K562 (cell line): Measurements from ENCODE around the gene KCNJ15. TPM values are rescaled to one million over a fixed set of nuclear protein-coding genes. Genes with fewer than 3 reads are reported as not detected.

Experiments
- ATAC-seq: fragments of 200-7000 bp; cut with Tn5 transposase; 3 replicates; pipeline ENCODE4 v1.9.1; 2020; ENCODE audit warnings: moderate library complexity
- BruUV-seq: library from RNA; stranded (reverse); fragments of 400-500 nt; replicated peaks from 2 replicates; lab custom pipeline; 2021; lab: Mats Ljungman, UMichigan
- CTCF ChIA-PET: fragments of 300-600 bp; formaldehyde crosslinking; extraction: SDS; loops from one replicate; lab custom pipeline; 2021; ENCODE audit warnings: low intra/inter-chr PET ratio; lab: Yijun Ruan, JAX
- POLR2A ChIA-PET: fragments of 300-600, 350-650 bp; sonication (Branson Sonifier 250); formaldehyde crosslinking; extraction: SDS; loops from one replicate; lab custom pipeline; 2021; ENCODE audit warnings: antibody characterized with exemption, inconsistent platforms; lab: Yijun Ruan, JAX
- DNase-seq, 4 experiments: peaks; one replicate each; pipeline versions ENCODE4 v3.0.0 to v3.0.0-alpha.2; 2011 to 2018; ENCODE audit warnings: low spot score in 3 of 4, mixed read lengths in 3 of 4; ENCODE audit errors: extremely low read depth in 1 of 4
- FAIRE-seq: peaks from 2 replicates; lab custom pipeline; 2011; peaks lifted over from hg19 to GRCh38; lab: Jason Lieb, UNC
- H2AFZ ChIP-seq: 2 replicates; pipeline ENCODE4 v1.6.0; 2011; ENCODE audit warnings: low read depth, low read length, control low read depth, inconsistent platforms
- H3K27ac ChIP-seq: fragments of 200-600 bp; 3 replicates; pipeline ENCODE4 v1.8.0; 2011; ENCODE audit warnings: low read depth, mild to moderate bottlenecking, control low read depth, inconsistent platforms, low read length, moderate library complexity, mixed read lengths; ENCODE audit errors: extremely low read depth
- H3K27me3 ChIP-seq, 2 experiments: fragments of 300-600 bp in 1 of 2; 2 replicates in 1 of 2; 3 replicates in 1 of 2; pipeline versions ENCODE4 v1.6.0 to v1.8.0; 2011; ENCODE audit warnings: inconsistent platforms in 2 of 2, low read length in 2 of 2, mild to moderate bottlenecking in 1 of 2, mixed read lengths in 1 of 2, moderate library complexity in 1 of 2; ENCODE audit not compliant: control insufficient read depth in 2 of 2, insufficient read depth in 2 of 2
- H3K36me3 ChIP-seq: fragments of 300-600 bp; 3 replicates; pipeline ENCODE4 v1.8.0; 2011; ENCODE audit warnings: mild to moderate bottlenecking, low read length, inconsistent platforms; ENCODE audit not compliant: control insufficient read depth, insufficient read depth
- H3K4me1 ChIP-seq, 2 experiments: fragments of 200-600 bp in 1 of 2; replicated peaks in 1 of 2; 2 replicates in 1 of 2; 3 replicates in 1 of 2; pipeline versions ENCODE4 v1.5.1 to v1.8.0; 2011; ENCODE audit warnings: inconsistent platforms in 2 of 2, low read length in 2 of 2, mild to moderate bottlenecking in 1 of 2, mixed read lengths in 1 of 2, moderate library complexity in 1 of 2; ENCODE audit not compliant: control insufficient read depth in 2 of 2, insufficient read depth in 2 of 2
- H3K4me2 ChIP-seq: 2 replicates; pipeline ENCODE4 v1.6.1; 2011; ENCODE audit warnings: low read length, control low read depth, inconsistent platforms, mixed read lengths; ENCODE audit not compliant: insufficient read depth
- H3K4me3 ChIP-seq: fragments of 200-600 bp; sonication (generic), shearing (Covaris generic); 2 replicates; pipeline ENCODE4 v1.5.1; 2016; ENCODE audit warnings: control low read depth, inconsistent platforms
- H3K79me2 ChIP-seq: fragments of 200-600 bp; 3 replicates; pipeline ENCODE4 v1.8.0; 2011; ENCODE audit warnings: low read length, inconsistent platforms; ENCODE audit not compliant: control insufficient read depth, insufficient read depth
- H3K9ac ChIP-seq, 2 experiments: 2 replicates each; pipeline versions ENCODE4 v1.6.0 to v1.6.1; 2011; ENCODE audit warnings: low read depth in 2 of 2, low read length in 2 of 2, control low read depth in 1 of 2, inconsistent platforms in 1 of 2, mild to moderate bottlenecking in 1 of 2, mixed read lengths in 1 of 2; ENCODE audit not compliant: insufficient read depth in 1 of 2
- H3K9me1 ChIP-seq: one replicate; pipeline ENCODE4 v1.6.0; 2011; ENCODE audit warnings: inconsistent platforms, mild to moderate bottlenecking, low read length, moderate library complexity; ENCODE audit not compliant: control insufficient read depth, insufficient read depth
- H3K9me3 ChIP-seq: replicated peaks from 2 replicates; pipeline ENCODE4 v1.5.1; 2011; ENCODE audit warnings: low read depth, low read length, inconsistent platforms; ENCODE audit not compliant: control insufficient read depth, insufficient read depth
- H4K20me1 ChIP-seq: replicated peaks from 2 replicates; pipeline ENCODE4 v1.6.1; 2011; ENCODE audit warnings: low read length, inconsistent platforms, mixed read lengths; ENCODE audit not compliant: control insufficient read depth, insufficient read depth
- HMBOX1 ChIP-seq: sonication (generic); IDR thresholded peaks from 2 replicates; pipeline ENCODE4 v1.6.1; 2016
- HMGN3 ChIP-seq: IDR thresholded peaks from 2 replicates; pipeline ENCODE4 v1.6.1; 2011; ENCODE audit warnings: borderline replicate concordance, low read depth, mild to moderate bottlenecking, mixed read lengths, low read length; ENCODE audit not compliant: insufficient read length; ENCODE audit errors: extremely low read depth
- JUN ChIP-seq, 2 experiments: sonication (generic) in 1 of 2; formaldehyde crosslinking in 1 of 2; IDR thresholded peaks; 2 replicates each; pipeline versions ENCODE4 v1.6.1 to v1.8.0; 2012 to 2022; ENCODE audit warnings: borderline replicate concordance in 2 of 2, mild to moderate bottlenecking in 2 of 2, improper control_type of control experiment in 1 of 2, low read depth in 1 of 2, low read length in 1 of 2, missing genetic modification reagents in 1 of 2
- RCOR1 ChIP-seq, 2 experiments: IDR thresholded peaks; 2 replicates each; pipeline ENCODE4 v1.6.1; 2012; ENCODE audit warnings: low read depth in 2 of 2, low read length in 2 of 2, borderline replicate concordance in 1 of 2, improper control_type of control experiment in 1 of 2
- SRF ChIP-seq, 2 experiments: fragments of 250-450, 450-650 bp in 1 of 2; sonication (Bioruptor Pico) in 1 of 2; sonication (generic) in 1 of 2; formaldehyde crosslinking; IDR thresholded peaks; 2 replicates each; pipeline versions ENCODE4 v1.5.0 to v1.5.1; 2020 to 2022; ENCODE audit warnings: mild to moderate bottlenecking in 1 of 2, missing genetic modification reagents in 1 of 2
- TAF9B ChIP-seq: fragments of 450-650 bp; IDR thresholded peaks from 2 replicates; pipeline ENCODE4 v1.6.1; 2018; ENCODE audit warnings: mild to moderate bottlenecking; ENCODE audit not compliant: partially characterized antibody
- ZNF717 ChIP-seq: fragments of 250-450 bp; sonication (Bioruptor Pico); IDR thresholded peaks from 2 replicates; pipeline ENCODE4 v1.5.0; 2021
- WGBS: fragments of 100-300 bp; shearing (Covaris generic); methylation state at CpG from one replicate; pipeline ENCODE4 v1.1.6; 2016; ENCODE audit warnings: low coverage, mixed read lengths; ENCODE audit not compliant: insufficient coverage; ENCODE audit errors: missing lambda C conversion rate; 5-methylcytosine and 5-hydroxymethylcytosine counted together
- in situ Hi-C: fragments of 300-500 bp; cut with MboI; formaldehyde crosslinking; loops from 4 replicates; pipeline ENCODE4 v1.15.0; 2018; ENCODE audit warnings: inconsistent platforms, mixed read lengths
- intact Hi-C: fragments of 100-400 bp; cut with micrococcal nuclease; formaldehyde crosslinking; loops from 2 replicates; pipeline ENCODE4 v1.14.2; 2022
- polyA plus RNA-seq, 8 experiments: library from polyadenylated mRNA; depleted of rRNA in 4 of 8; stranded (reverse) in 5 of 8; unstranded in 3 of 8; fragments of >200 nt; fragmentation: Nextera tagmentation in 2 of 8; fragmentation: Illumina TruSeq in 1 of 8; extraction: Ambion mirVana in 2 of 8; extraction: Trizol in 1 of 8; gene quantifications; 2 replicates each; pipeline versions ENCODE4 v1.2.1 to v1.2.3, GENCODE V29; 2011 to 2014; ENCODE audit warnings: inconsistent platforms in 1 of 8, missing spikeins in 1 of 8
- total RNA-seq, 7 experiments: library from RNA; depleted of rRNA in 6 of 7; stranded (reverse); fragments of >200 nt in 6 of 7; fragmentation: Illumina TruSeq in 2 of 7; extraction: Trizol in 2 of 7; gene quantifications; 2 replicates each; pipeline versions ENCODE4 v1.2.1 to v1.2.3, GENCODE V29; 2011 to 2021; ENCODE audit warnings: low replicate concordance in 1 of 7

KCNJ15 gene
- total and polyA plus RNA-seq, 9 of the 15 experiments (the other 6 are each of a cell fraction or from before 2014, with no cell fraction given), result 0.20 to 3.0 (median 0.72) TPM; not detected in 1

GRCh38 chr21:38297194-38297631 lies 40.4 kb downstream of the KCNJ15 start:
- H4K20me1 ChIP-seq, result no peaks in the 10 kb centered on the region
- no peaks in the 10 kb centered on the region for H3K79me2 ChIP-seq
- H3K4me2 ChIP-seq, result no peak overlapping the region
- no peak for DNase-seq
- no peak for TF ChIP-seq TAF9B
- TF ChIP-seq RCOR1 (IDR thresholded peaks at IDR 0.05; ENCODE audit: borderline replicate concordance in 1 of 2, low read depth in 2 of 2, low read length in 2 of 2), result no peak
- no peak for TF ChIP-seq ZNF717 (CRISPR knock-in tag)
- TF ChIP-seq HMBOX1, result no peak
- no peak for TF ChIP-seq JUN (IDR thresholded peaks at IDR 0.05; ENCODE audit: borderline replicate concordance, low read depth, low read length)
- no peak for TF ChIP-seq JUN (CRISPR knock-in tag; IDR thresholded peaks at IDR 0.05; ENCODE audit: borderline replicate concordance)
- TF ChIP-seq SRF (CRISPR knock-in tag; IDR thresholded peaks at IDR 0.05), result no peak
- TF ChIP-seq HMGN3, result no peak
- TF ChIP-seq, all 486 proteins: peak for 0
- Histone ChIP-seq H3K36me3 (no peaks in the 10 kb centered on the region), H3K27ac (no peak overlapping the region), H3K4me1 (peaks cover 2 to 4% of the 10 kb centered on the region in 2 experiments; a peak in 3 of 5 replicates), H3K9ac (no peak overlapping the region), H3K9me3 (no peaks in the 10 kb centered on the region), H3K27me3 (peaks cover 8 to 26% of the 10 kb centered on the region in 2 experiments; a peak in 4 of 5 replicates), H2AFZ (no peak overlapping the region), H3K4me3 (no peak overlapping the region), H3K9me1 (no peaks in the 10 kb centered on the region)
- 0% methylated on average over 3 of the region's 3 CpGs for WGBS
- ChIA-PET CTCF (no interaction called here), POLR2A (no interaction called here)
- FAIRE-seq, result no peak
- in situ Hi-C loops (no loop called here), intact Hi-C loops (no loop called here)
- no TSS peak for BruUV-seq
- no peak; the same call in 2 of the 3 replicates for ATAC-seq
